ENCODE data around the gene MED7. TPM values are rescaled to one million over a fixed set of nuclear protein-coding genes. Genes with fewer than 3 reads are reported as not detected.

MED7 gene
- total RNA-seq, 2 donors from 2014 or later: 9.3 to 20.3 TPM

DNA sequence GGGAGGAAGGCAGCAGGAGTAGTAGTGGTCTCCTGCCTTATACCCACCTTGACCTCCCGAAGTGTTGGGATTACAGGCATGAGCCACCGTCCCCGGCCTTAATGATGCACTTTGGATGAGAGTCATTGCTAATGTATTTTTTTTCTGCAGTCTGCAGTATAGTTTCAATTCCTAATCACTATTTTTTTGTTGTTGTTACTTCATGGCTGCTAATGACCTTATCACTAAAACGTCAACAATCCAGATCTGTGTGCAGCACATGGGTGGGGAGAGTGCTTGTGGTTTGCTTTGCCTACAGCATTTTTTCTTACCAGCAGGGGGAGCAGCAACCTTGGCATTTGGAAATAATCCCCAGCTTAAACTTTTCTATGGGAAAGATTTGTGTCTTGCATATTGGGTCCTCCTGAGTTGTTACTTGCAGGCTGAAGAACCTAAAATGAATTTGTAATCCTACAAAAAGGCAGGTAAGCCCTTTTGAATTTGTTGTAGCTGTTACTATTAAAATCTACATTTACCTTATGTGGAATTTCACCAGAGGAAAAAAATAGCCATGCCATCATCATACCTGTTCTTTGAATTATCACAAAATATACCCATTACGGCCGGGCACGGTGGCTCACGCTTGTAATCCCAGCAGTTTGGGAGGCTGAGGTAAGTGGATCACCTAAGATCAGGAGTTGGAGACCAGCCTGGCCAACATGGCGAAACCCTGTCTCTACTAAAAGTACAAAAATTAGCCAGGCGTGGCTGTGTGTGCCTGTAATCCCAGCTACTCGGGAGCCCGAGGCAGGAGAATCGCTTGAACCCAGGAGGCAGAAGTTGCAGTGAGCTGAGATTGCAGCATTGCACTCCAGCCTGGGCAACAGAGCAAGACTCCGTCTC, 6.3 kb upstream of the MED7 start:
- Mint-ChIP-seq H3K36me3 (ENCODE audit: low read depth) (no peaks in the 10 kb centered on the region), H3K9me3 (no peaks in the 10 kb centered on the region), H3K4me3 (peak overlapping the region; percentile 48), H3K27me3 (no peaks in the 10 kb centered on the region), H3K27ac (peak overlapping the region; percentile 44), H3K4me1 (peaks cover 28% of the 10 kb centered on the region)
- ATAC-seq (replicated peaks): peak; percentile 64

DNA sequence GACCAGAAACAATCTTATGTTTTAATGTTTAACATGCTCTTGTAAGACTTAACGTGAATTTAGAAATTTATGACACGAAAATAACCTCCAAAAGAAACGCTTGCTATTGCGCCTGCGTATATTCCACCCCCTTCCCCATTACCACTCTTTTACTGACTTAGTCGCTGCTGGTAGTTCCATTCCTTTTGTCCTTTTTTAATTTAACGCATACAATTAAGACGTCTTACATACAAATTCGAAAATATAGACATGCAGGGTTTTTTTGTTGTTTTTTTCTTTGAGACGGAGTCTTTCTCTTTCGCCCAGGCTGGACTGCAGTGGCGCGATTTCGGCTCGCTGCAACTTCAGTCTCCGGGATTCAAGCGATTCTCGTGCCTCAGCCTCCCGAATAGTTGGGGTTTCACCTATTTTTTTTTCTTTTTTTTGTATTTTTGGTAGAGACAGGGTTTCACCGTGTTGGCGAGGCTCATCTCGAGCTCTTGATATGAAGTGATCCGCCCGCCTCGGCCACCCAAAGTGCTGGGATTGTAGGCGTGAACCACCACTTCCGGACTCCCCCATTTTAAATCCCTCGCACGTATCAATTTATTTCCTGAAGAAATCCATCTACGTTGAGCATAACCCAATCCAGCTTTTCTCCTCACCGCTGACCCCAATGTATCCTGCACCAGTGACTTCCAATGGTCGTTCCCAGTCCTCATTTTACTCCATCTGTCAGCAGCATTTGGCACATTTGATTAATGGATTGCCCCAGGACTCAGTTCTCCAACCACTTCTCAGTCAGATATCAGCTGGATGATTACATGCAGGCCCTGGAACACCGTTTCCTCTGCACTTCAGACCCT, 684 bp upstream of the MED7 start:
- H3K27me3 Mint-ChIP-seq: no peaks in the 10 kb centered on the region
- no peaks in the 10 kb centered on the region for H3K9me3 Mint-ChIP-seq
- H3K4me1 Mint-ChIP-seq: peaks cover 25% of the 10 kb centered on the region
- H3K27ac Mint-ChIP-seq: peak overlapping the region; percentile 100
- H3K36me3 Mint-ChIP-seq (ENCODE audit: low read depth): peaks cover 50% of the 10 kb centered on the region
- peak; percentile 49 for ATAC-seq (replicated peaks)
- H3K4me3 Mint-ChIP-seq: peak overlapping the region; percentile 99

DNA sequence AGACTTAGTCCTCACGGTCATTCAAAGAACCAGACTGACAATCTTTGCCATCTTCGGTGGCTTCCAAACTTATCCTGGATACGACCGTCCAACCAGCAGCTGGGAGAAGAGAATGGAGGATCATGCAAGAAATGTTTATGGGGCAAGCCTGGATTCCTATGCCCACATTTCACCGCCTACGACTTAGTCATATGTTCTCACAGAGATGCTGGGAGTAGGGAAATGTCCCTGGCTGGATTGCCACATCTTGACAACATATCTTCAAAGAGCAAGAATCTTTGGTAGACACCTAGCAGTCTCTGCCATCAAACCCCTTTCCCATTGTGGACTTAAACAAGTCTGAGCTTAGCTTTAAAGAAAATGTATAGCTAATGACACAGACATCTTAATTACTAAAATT, 5.0 kb downstream of the MED7 start:
- H3K9me3 Mint-ChIP-seq: no peaks in the 10 kb centered on the region
- no peak overlapping the region for H3K27ac Mint-ChIP-seq
- ATAC-seq (replicated peaks): no peak
- peaks cover 31% of the 10 kb centered on the region for H3K4me1 Mint-ChIP-seq
- peaks cover 76% of the 10 kb centered on the region for H3K36me3 Mint-ChIP-seq (ENCODE audit: low read depth)
- no peaks in the 10 kb centered on the region for H3K27me3 Mint-ChIP-seq
- no peak overlapping the region for H3K4me3 Mint-ChIP-seq

DNA sequence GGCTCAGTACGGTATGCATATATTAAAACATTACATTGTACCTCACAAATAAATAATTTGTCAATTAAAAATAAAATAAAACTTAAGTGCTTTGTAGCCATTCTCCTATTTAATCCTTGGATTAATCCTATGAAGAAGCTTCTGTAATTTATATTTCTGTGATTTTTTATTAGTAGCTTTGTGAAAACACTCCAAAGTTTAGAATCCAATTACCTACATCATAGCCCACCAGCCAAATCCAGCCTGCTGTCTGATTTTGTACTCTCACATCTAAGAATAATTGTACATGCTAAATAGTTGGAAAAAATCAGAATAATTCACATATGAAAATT, 10.4 kb downstream of the MED7 start:
- no peak for ATAC-seq (replicated peaks)
- no peaks in the 10 kb centered on the region for H3K27me3 Mint-ChIP-seq
- H3K36me3 Mint-ChIP-seq (ENCODE audit: low read depth): peaks cover 22% of the 10 kb centered on the region
- no peak overlapping the region for H3K27ac Mint-ChIP-seq
- no peaks in the 10 kb centered on the region for H3K9me3 Mint-ChIP-seq
- H3K4me1 Mint-ChIP-seq: peaks cover 12% of the 10 kb centered on the region
- no peak overlapping the region for H3K4me3 Mint-ChIP-seq

DNA sequence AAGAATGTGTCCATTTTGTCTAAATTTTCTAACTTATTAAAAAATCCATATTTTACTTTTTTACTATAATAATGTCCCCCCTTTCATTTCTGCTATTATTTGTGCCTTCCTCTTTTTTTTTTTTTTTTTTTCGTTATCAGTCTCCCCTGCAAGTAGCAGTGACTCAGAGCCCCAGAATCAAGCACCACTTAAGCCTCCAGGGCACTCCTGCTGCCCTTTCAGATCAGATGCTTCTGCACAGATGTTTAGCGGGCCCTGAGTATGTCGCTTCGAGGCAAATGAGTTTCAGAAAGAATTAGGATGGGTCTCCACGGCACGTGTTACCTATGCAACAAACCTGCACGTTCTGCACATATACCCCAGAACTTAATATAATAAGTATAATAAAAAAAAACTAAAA, 11.7 kb downstream of the MED7 start:
- Mint-ChIP-seq H3K27ac (no peak overlapping the region), H3K36me3 (ENCODE audit: low read depth) (peaks cover 9% of the 10 kb centered on the region), H3K27me3 (no peaks in the 10 kb centered on the region), H3K4me1 (peaks cover 11% of the 10 kb centered on the region), H3K9me3 (no peaks in the 10 kb centered on the region), H3K4me3 (no peak overlapping the region)
- ATAC-seq (replicated peaks): no peak

DNA sequence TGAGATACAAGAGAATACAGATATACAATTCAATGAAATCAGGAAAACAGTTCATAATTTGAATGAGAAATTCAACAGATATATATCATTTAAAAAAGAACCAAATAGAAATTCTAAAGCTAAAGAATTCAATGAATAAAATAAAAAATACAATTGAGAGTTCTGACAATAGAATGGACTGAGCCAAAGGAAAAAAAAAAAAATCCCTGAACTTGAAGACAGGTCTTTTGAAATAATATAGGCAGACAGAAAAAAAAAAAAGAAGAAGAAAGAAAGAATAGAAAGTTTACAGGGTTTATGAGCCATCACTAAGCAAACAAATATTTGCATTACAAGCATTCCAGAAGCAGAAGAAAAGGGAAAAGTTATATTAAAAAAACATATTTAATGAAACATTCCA, 21.0 kb downstream of the MED7 start:
- peaks cover 11% of the 10 kb centered on the region for H3K9me3 Mint-ChIP-seq
- H3K27ac Mint-ChIP-seq: no peak overlapping the region

DNA sequence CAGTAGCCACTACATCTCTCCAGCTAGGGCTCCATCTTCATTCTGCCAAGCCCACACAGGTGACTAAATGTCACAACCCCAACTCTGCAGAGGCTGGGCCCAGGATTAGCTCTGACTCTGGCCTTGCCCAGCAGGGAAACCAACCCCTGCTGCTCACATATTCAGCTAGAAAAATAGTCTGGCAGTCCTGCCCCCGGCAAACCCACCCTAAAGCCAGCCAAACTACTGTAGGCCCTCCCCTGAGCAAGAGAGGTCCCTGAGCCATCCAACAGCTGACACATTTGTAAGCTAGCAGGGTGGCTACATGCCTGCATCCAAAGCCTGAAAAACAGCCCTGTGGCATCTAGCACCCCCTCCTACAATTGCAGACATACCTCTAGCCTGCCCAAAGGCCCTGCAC, 22.6 kb downstream of the MED7 start:
- peaks cover 17% of the 10 kb centered on the region for H3K4me1 Mint-ChIP-seq
- H3K9me3 Mint-ChIP-seq: peaks cover 11% of the 10 kb centered on the region
- no peak overlapping the region for H3K27ac Mint-ChIP-seq
- H3K4me3 Mint-ChIP-seq: no peak overlapping the region
- no peaks in the 10 kb centered on the region for H3K36me3 Mint-ChIP-seq (ENCODE audit: low read depth)
- ATAC-seq (replicated peaks): no peak
- no peaks in the 10 kb centered on the region for H3K27me3 Mint-ChIP-seq

More for the DNA sequence above, 21.0 kb downstream of the MED7 start:
- H3K4me3 Mint-ChIP-seq: no peak overlapping the region
- peaks cover 10% of the 10 kb centered on the region for H3K4me1 Mint-ChIP-seq
- no peaks in the 10 kb centered on the region for H3K27me3 Mint-ChIP-seq
- H3K36me3 Mint-ChIP-seq (ENCODE audit: low read depth): no peaks in the 10 kb centered on the region
- no peak for ATAC-seq (replicated peaks)

DNA sequence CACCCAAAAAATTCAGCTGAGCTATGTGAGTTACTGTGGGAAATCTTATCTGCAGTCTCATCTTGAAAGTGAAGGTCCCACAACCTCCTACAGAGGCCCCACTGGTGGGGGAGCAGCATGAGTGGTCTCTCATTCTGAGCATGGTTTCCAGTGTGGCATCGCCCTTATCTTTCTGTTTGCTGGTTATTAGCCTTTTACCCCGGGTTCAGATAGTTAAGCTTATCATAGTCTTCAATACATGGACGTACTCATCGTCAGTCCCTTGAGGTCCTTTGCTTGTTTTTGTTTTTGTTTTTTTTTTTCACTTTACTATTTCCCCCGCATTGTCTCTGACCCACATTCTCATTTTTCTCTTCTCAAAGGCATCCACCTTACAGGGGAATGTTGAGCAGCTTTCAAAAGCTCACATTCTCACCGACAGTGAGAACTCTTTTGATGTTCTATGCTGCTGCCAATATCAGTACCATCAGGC, 26.1 kb downstream of the MED7 start:
- Mint-ChIP-seq H3K9me3 (peaks cover 4% of the 10 kb centered on the region), H3K4me1 (peaks cover 19% of the 10 kb centered on the region), H3K36me3 (ENCODE audit: low read depth) (no peaks in the 10 kb centered on the region), H3K27me3 (no peaks in the 10 kb centered on the region), H3K4me3 (peak overlapping the region; percentile 38), H3K27ac (no peak overlapping the region)
- ATAC-seq (replicated peaks): peak; percentile 80

DNA sequence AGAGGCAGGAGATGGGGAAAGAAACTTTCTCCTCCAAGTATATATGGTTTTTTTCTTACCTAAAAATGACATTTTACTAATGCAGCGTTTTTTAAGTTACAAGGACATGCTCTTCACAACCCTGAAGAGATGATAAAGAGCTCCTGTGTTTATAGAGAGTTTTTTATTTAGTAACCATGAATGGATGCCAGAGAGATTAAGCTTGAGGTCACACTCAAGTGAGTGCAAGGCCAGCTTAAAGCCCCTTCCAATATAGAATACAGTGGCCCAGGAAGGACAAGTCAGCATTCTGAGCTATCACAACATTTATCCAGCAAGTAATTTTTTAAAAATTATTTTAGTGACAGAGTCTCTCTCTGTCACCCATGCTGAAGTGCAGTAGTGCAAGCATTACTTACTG, 27.2 kb downstream of the MED7 start:
- Mint-ChIP-seq H3K36me3 (ENCODE audit: low read depth) (no peaks in the 10 kb centered on the region), H3K4me1 (peaks cover 19% of the 10 kb centered on the region), H3K27me3 (no peaks in the 10 kb centered on the region), H3K4me3 (peak overlapping the region; percentile 6), H3K9me3 (no peaks in the 10 kb centered on the region), H3K27ac (no peak overlapping the region)
- ATAC-seq (replicated peaks): no peak

DNA sequence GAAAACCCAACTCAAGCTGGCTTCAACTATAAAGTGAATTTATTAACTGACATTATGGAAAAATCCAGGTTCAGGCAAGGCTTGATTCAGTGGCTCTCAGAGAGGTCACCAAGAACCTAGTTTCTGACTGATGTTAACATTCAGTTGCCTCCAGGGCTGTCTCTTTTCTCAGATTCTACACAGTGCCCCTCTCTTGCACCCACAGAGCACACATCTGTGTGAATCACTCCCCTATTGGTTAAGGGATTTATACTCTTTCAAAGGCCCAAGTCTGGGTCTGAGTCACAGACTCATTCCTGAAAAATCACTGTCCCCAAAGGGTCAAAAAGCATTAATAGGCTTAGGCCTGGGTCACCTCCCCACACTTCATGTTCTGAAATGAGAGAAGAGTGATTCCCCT, 27.7 kb downstream of the MED7 start:
- Mint-ChIP-seq H3K27ac (no peak overlapping the region), H3K4me3 (peak overlapping the region; percentile 6)

DNA sequence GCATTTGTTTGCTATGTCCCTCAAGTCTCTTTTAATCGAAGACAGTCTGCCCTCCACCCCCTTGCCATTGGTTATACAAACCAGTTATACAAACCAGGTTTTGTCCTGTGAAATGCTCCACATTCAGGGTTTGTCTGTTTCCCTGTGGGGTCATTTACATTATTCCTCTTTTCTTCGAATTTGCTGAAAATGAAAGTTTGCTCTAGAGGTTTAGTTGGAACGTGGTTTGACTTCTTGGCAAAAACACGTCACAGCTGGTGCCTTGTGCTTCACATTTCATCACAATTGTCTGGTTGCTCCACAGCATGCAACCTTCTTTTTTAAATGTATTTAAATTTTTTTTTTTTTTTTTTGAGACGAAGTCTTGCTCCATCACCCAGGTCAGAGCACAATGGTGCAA, 29.7 kb downstream of the MED7 start:
- no peaks in the 10 kb centered on the region for H3K9me3 Mint-ChIP-seq
- H3K4me3 Mint-ChIP-seq: peak overlapping the region; percentile 17
- no peak overlapping the region for H3K27ac Mint-ChIP-seq
- peaks cover 35% of the 10 kb centered on the region for H3K4me1 Mint-ChIP-seq
- ATAC-seq (replicated peaks): no peak
- H3K27me3 Mint-ChIP-seq: no peaks in the 10 kb centered on the region
- H3K36me3 Mint-ChIP-seq (ENCODE audit: low read depth): peaks cover 7% of the 10 kb centered on the region

More for the DNA sequence above, 27.7 kb downstream of the MED7 start:
- no peaks in the 10 kb centered on the region for H3K36me3 Mint-ChIP-seq (ENCODE audit: low read depth)
- no peaks in the 10 kb centered on the region for H3K27me3 Mint-ChIP-seq
- peaks cover 19% of the 10 kb centered on the region for H3K4me1 Mint-ChIP-seq
- no peaks in the 10 kb centered on the region for H3K9me3 Mint-ChIP-seq
- ATAC-seq (replicated peaks): peak; percentile 76

DNA sequence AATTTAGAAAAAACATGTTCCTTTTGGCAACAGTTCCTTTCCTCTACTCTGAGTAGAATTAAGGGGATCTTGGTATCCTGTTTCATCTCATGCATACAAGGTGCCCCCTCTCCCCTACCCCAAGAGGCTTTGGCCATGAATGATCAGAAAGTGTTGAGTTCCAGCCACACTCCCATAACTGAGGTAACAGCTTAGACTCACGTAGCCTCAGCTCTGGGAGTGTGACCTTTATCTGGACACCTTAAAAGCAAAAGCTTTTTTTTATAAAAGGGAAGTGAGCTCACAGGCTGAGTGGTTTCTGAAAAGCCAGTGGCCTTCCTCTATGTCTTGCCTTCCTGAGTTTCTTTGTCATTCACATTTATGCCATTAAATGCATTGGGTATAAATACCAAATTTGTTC, 32.9 kb downstream of the MED7 start:
- peak overlapping the region; percentile 94 for H3K27ac Mint-ChIP-seq
- H3K9me3 Mint-ChIP-seq: no peaks in the 10 kb centered on the region
- no peaks in the 10 kb centered on the region for H3K27me3 Mint-ChIP-seq
- H3K4me3 Mint-ChIP-seq: peak overlapping the region; percentile 96
- peaks cover 21% of the 10 kb centered on the region for H3K4me1 Mint-ChIP-seq
- peak; percentile 67 for ATAC-seq (replicated peaks)
- peaks cover 33% of the 10 kb centered on the region for H3K36me3 Mint-ChIP-seq (ENCODE audit: low read depth)

DNA sequence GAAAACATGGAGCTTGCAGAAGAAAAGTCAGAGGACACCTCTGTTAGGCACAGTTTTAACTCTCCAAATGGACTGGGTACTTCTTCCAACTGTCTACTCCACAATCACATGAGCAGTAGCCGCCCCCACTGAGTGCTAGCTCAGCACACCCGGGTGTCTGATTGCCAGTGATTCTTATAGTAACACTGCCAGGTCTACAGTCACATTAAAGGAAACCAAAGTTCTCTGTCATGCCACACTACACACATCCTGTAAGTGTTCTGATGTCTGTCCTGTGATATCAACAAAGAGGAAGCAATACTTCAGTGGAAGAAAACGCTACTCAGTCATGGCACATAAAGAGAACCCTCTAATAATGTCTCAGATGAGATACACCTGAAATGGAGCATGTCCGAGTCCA, 33.7 kb downstream of the MED7 start, which contains the start of gene HAVCR2:
Gene HAVCR2, minus strand, starts transcription at position 69 of the 400 bp plus-strand sequence. Its CDS starts 61 bp downstream, at position 8.
- peak within 1 kb of the TSS; percentile 96 for H3K4me3 Mint-ChIP-seq
- peak; percentile 87 for ATAC-seq (replicated peaks)
- H3K27ac Mint-ChIP-seq: peak within 1 kb of the TSS; percentile 94
- no peaks in the 10 kb centered on the region for H3K9me3 Mint-ChIP-seq
- peaks cover 41% of the 10 kb centered on the region for H3K36me3 Mint-ChIP-seq (ENCODE audit: low read depth)
- H3K4me1 Mint-ChIP-seq: peaks cover 21% of the 10 kb centered on the region
- H3K27me3 Mint-ChIP-seq: no peaks in the 10 kb centered on the region

DNA sequence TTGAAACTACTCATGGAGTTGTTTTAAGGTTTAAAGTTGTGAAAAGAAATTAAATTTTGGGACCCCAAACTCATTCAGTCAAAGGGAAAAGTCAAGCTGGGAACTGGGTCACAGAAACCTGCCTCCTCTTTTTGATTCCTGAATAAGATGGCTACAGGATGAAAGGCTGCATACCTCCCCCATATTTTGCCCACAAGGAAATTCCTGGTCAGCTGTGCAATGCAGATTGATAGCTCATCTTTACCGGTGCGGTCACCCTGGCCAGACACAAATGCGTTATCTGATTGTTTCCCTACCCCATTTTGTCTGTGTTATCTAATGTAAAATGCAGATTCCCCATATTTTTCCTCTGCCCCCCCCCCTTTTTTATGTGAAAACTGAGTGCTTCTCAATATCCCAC, 35.2 kb downstream of the MED7 start:
- Mint-ChIP-seq H3K27ac (peak overlapping the region; percentile 94), H3K4me1 (peaks cover 21% of the 10 kb centered on the region), H3K4me3 (peak overlapping the region; percentile 96), H3K36me3 (ENCODE audit: low read depth) (peaks cover 55% of the 10 kb centered on the region), H3K9me3 (no peaks in the 10 kb centered on the region), H3K27me3 (no peaks in the 10 kb centered on the region)
- no peak for ATAC-seq (replicated peaks)

All from activated T-helper 17 cell treated with anti-CD3 and anti-CD28 coated beads, Interleukin-2, amount 50 U/mL, for 72 hours (primary cell).